ENCODE results near the gene JPH4. TPM values are rescaled to one million over a fixed set of nuclear protein-coding genes. Genes with fewer than 3 reads are reported as not detected.

Gene JPH4
- total and polyA plus RNA-seq, 12 donors = 0.06 to 0.38 (median 0.15) TPM; not detected in 1

DNA sequence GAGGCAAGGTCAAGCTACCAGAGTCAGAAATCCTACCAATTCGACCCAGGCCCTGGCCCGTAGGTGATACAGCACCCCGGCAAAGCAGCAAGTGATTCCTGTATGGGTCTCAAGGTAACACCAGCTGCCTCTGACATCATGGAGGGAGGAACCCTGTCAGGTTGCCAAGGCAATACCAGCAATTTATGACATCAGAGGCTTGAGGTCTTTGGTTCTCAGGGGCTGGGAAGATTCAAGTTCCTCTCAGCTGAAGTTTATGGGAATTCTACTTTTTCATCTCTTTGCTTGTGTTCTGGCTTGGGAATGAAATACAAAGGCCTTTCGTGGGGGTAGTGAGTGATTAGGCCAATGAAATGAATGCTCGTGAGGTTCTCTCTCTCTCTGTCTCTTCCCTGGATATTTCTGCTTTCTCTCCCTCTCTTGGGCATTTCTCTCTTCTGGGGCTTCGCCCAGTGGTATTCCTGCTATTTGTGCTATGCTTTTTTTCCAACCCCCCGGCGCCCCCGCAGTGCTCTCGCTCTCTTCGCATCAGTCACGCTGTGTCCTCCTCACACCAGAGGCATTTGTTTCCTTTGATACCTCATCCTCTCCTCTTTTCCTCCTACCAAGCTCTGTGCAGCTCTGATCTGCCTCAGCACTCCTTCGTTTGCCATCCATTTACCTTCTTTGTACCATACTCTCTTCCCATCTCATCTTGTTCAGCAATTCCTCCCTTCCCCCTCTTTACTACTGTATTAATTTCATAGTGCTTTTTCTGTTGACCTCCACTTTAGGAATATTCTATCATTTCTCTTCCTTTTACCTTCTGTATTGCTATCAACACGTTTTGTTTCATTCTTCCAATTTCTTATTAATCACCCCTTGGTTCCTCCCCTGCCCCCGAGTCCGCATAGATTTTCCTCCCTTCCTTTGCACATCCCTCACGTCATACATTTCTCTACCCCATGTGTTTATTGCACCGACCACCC lies 30.0 kb downstream of the JPH4 start:
- DNase-seq (no peak), ATAC-seq (no peak)
- TF ChIP-seq, protein P1, sequence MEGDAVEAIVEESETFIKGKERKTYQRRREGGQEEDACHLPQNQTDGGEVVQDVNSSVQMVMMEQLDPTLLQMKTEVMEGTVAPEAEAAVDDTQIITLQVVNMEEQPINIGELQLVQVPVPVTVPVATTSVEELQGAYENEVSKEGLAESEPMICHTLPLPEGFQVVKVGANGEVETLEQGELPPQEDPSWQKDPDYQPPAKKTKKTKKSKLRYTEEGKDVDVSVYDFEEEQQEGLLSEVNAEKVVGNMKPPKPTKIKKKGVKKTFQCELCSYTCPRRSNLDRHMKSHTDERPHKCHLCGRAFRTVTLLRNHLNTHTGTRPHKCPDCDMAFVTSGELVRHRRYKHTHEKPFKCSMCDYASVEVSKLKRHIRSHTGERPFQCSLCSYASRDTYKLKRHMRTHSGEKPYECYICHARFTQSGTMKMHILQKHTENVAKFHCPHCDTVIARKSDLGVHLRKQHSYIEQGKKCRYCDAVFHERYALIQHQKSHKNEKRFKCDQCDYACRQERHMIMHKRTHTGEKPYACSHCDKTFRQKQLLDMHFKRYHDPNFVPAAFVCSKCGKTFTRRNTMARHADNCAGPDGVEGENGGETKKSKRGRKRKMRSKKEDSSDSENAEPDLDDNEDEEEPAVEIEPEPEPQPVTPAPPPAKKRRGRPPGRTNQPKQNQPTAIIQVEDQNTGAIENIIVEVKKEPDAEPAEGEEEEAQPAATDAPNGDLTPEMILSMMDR (IDR thresholded peaks at IDR 0.05) = no peak
- H3K4me3 ChIP-seq = no peak overlapping the region
- intact Hi-C loops (cut with DNase I) = no loop called here
- H3K36me3 ChIP-seq = no peaks in the 10 kb centered on the region
- H3K27ac ChIP-seq = no peak overlapping the region
- H3K9me3 ChIP-seq = no peaks in the 10 kb centered on the region
- peaks cover 0 to 39% (median 19%) of the 10 kb centered on the region in 9 donors for H3K4me1 ChIP-seq
- WGBS, 2 donors = 57 to 61% methylated on average over 18 of the region's 18 CpGs
- H3K27me3 ChIP-seq = peaks cover 0 to 11% (median 0%) of the 10 kb centered on the region in 7 donors

DNA sequence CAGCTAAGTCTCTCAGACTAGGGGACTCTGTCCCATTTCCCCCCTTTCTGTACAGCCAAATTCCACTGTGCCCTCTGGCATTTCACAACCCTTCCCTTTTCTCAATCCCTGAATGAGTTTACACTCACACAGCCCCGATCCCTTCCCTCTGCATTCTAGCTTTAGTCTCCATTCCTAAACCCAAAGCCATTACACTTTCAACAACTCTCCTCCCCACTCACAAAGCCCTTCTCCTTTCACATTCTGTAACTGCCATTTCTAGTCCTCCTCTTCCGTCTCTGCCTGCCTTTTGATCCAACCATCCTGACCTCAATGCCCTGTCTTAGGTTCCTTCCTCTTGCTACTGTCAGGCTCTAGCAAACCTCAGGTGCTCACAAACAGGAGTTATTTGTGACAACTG lies 30.7 kb downstream of the JPH4 start:
- ATAC-seq (no peak), DNase-seq (no peak)
- TF ChIP-seq, protein P1 (IDR thresholded peaks at IDR 0.05) = no peak
- H3K36me3 ChIP-seq = no peaks in the 10 kb centered on the region
- peaks cover 0 to 11% (median 0%) of the 10 kb centered on the region in 7 donors for H3K27me3 ChIP-seq
- H3K27ac ChIP-seq = no peak overlapping the region
- intact Hi-C loops (cut with DNase I) = no loop called here
- no peak overlapping the region for H3K4me3 ChIP-seq
- peaks cover 0 to 39% (median 19%) of the 10 kb centered on the region in 9 donors for H3K4me1 ChIP-seq
- WGBS, 2 donors = 77 to 83% methylated on average over 2 of the region's 2 CpGs
- no peaks in the 10 kb centered on the region for H3K9me3 ChIP-seq

DNA sequence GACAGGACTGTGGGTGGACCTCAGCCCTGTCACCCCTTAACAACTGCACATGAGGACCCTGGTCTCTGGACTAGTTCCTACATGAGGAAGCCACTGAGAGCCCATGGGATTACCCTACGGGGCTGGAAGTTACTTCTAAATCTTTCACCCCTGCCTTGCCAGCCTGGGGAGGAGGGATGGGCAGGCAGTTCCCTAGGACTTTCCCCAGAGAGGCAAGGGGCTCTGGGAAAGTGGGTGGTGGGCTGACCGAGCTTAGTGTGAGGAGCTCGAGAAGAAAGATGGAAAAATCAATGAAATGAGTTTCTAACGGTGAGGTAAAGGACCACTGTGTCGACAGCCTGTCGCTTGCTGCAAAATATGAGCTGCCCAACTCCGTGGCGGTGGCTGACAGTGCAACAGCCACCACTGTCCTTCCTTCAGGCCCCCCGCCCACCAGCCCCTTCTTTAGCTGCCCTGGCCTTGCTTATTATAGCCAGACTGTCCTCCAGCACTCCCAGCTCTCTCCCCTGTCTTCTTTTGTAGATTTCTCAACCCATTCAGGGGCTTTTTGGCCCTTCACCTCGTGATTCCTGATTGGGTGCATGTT lies 32.0 kb downstream of the JPH4 start:
- ATAC-seq (no peak), DNase-seq (no peak)
- TF ChIP-seq, protein P1 (IDR thresholded peaks at IDR 0.05) = no peak
- no peaks in the 10 kb centered on the region for H3K9me3 ChIP-seq
- H3K4me1 ChIP-seq = peaks cover 0 to 34% (median 19%) of the 10 kb centered on the region in 9 donors
- intact Hi-C loops (cut with DNase I) = no loop called here
- no peaks in the 10 kb centered on the region for H3K36me3 ChIP-seq
- 69 to 77% methylated on average over 10 of the region's 10 CpGs for WGBS, 2 donors
- H3K27ac ChIP-seq = peak overlapping the region in 2 of 10 donors; percentile 74
- H3K4me3 ChIP-seq = no peak overlapping the region
- H3K27me3 ChIP-seq = peaks cover 0 to 11% (median 0%) of the 10 kb centered on the region in 7 donors

DNA sequence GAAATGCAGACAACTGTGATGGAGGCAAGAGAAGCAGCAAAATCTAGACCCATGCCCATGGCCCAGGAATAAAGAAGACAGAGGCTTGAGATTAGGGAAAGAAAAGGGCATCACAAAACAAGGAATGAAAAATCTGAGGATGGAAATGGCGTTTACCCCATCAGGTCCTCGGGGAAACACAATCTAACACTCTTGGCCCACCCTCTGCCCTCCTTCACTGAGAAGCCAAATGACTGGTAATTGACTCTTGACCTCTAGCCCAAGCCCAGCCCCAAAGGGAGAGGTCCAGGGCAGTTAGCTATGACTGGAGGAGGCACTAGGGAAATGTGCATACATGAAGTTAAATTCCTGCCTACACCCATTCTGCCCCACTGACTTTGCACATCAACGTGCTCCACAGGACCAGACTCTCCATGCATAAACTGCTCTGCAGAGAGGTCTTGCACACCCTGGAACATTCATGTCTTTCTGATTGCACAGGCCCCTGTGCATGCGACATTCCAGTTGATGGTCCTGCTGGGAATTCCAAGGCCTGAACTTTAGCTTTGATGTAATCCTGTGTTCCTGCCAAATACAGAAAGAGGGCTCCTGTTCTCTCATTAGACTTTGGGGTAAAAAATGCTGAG lies 32.7 kb downstream of the JPH4 start:
- peak overlapping the region in 9 of 10 donors; percentile 22 to 77 (median 65) for H3K27ac ChIP-seq
- intact Hi-C loops (cut with DNase I) = no loop called here
- H3K4me3 ChIP-seq = no peak overlapping the region
- peaks cover 0 to 32% (median 19%) of the 10 kb centered on the region in 9 donors for H3K4me1 ChIP-seq
- H3K9me3 ChIP-seq = no peaks in the 10 kb centered on the region
- 76 to 82% methylated on average over 4 of the region's 4 CpGs for WGBS, 2 donors
- no peaks in the 10 kb centered on the region for H3K36me3 ChIP-seq
- TF ChIP-seq, protein P1 (IDR thresholded peaks at IDR 0.05) = no peak
- no peak for DNase-seq
- peaks cover 0 to 9% (median 0%) of the 10 kb centered on the region in 7 donors for H3K27me3 ChIP-seq
- ATAC-seq = no peak
